Vagina (tissue), 2 donors: Measurements from ENCODE around the gene DPP10. TPM values are rescaled to one million over a fixed set of nuclear protein-coding genes. Genes with fewer than 3 reads are reported as not detected.

Source experiments
- DNase-seq, 2 donors: peaks; one replicate each; pipeline ENCODE4 v3.0.0-alpha.2; 2017; ENCODE audit errors: extremely low spot score in 2 of 2
- H3K27ac ChIP-seq: fragments of 200-600 bp; sonication (generic); one replicate; pipeline ENCODE4 v1.5.1; 2019
- H3K27me3 ChIP-seq: fragments of 200-600 bp; sonication (generic); one replicate; pipeline ENCODE4 v1.5.1; 2019
- H3K36me3 ChIP-seq, 2 donors: fragments of 200-600 bp; sonication (generic); one replicate each; pipeline ENCODE4 v1.5.1; 2017 to 2019
- H3K4me1 ChIP-seq: fragments of 200-600 bp; sonication (generic); one replicate; pipeline ENCODE4 v1.5.1; 2019
- H3K4me3 ChIP-seq, 2 donors: fragments of 200-600 bp; sonication (generic); 1 replicate in 1 of 2; 2 replicates in 1 of 2; pipeline ENCODE4 v1.5.1; 2016 to 2019
- H3K9me3 ChIP-seq: fragments of 200-600 bp; sonication (generic); one replicate; pipeline ENCODE4 v1.5.1; 2019
- CTCF ChIP-seq, 3 experiments: fragments of 450-650 bp in 2 of 3; fragments of 200-600 bp in 1 of 3; sonication (generic) in 1 of 3; IDR thresholded peaks; one replicate each; pipeline ENCODE4 v1.5.1; 2017 to 2019; ENCODE audit warnings: antibody characterized with exemption in 3 of 3, mild to moderate bottlenecking in 2 of 3, moderate library complexity in 2 of 3
- POLR2A ChIP-seq, 2 donors: fragments of 450-650 bp; IDR thresholded peaks; one replicate each; pipeline ENCODE4 v1.6.1; 2017; ENCODE audit warnings: antibody characterized with exemption in 2 of 2, mild to moderate bottlenecking in 2 of 2, moderate library complexity in 2 of 2
- POLR2AphosphoS5 ChIP-seq, 2 donors: sonication (generic); formaldehyde crosslinking; IDR thresholded peaks; one replicate each; pipeline ENCODE4 v1.9.0; 2017; ENCODE audit warnings: antibody characterized with exemption in 2 of 2, mild to moderate bottlenecking in 2 of 2, low read depth in 1 of 2; ENCODE audit not compliant: insufficient read depth in 1 of 2
- intact Hi-C: fragments of 100-400 bp; cut with DNase I; formaldehyde crosslinking; loops from one replicate; pipeline ENCODE4 v1.15.1; 2023
- total RNA-seq: library from RNA; depleted of rRNA; stranded (reverse); fragments of >200 nt; gene quantifications from one replicate; pipeline ENCODE4 v1.2.3, GENCODE V29; 2016

Gene DPP10
- total RNA-seq, 1 donor from 2014 or later, result not detected

GRCh38 chr2:115480741-115481140, 1038.3 kb downstream of the DPP10 start:
- Histone ChIP-seq H3K27me3 (no peaks in the 10 kb centered on the region), H3K9me3 (no peaks in the 10 kb centered on the region), H3K36me3 (no peaks in the 10 kb centered on the region), H3K4me3 (no peak overlapping the region), H3K27ac (no peak overlapping the region), H3K4me1 (no peaks in the 10 kb centered on the region)
- DNase-seq, result no peak
- intact Hi-C loops, result no loop called here
- no peak for TF ChIP-seq POLR2AphosphoS5 (IDR thresholded peaks at IDR 0.05; ENCODE audit: insufficient read depth in 1 of 2, low read depth in 1 of 2)
- no peak for TF ChIP-seq CTCF (IDR thresholded peaks at IDR 0.05)
- TF ChIP-seq POLR2A (IDR thresholded peaks at IDR 0.05), result no peak

DNA sequence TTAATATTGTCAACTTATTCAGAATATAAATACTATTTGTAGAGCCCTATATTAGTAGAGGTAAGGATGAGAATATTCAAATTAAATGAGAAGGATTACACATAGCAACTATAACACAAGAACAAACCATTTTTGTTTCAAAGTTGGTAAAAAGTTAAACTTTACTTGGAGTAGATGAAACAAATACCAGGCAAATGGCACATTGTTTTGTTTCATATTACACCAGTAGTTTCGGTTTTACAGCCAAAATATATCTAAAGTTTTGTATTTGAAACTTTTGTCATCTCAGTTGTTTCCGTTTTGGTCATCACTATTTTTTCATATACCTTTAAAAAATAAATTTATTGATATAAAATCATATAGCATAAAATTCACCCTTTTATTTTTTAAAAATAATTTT, 1039.4 kb downstream of the DPP10 start:
- Histone ChIP-seq H3K27ac (no peak overlapping the region), H3K4me1 (no peaks in the 10 kb centered on the region), H3K36me3 (no peaks in the 10 kb centered on the region), H3K4me3 (no peak overlapping the region), H3K27me3 (no peaks in the 10 kb centered on the region), H3K9me3 (no peaks in the 10 kb centered on the region)
- intact Hi-C loops, result no loop called here
- TF ChIP-seq POLR2A (IDR thresholded peaks at IDR 0.05) (no peak), CTCF (IDR thresholded peaks at IDR 0.05) (no peak), POLR2AphosphoS5 (IDR thresholded peaks at IDR 0.05; ENCODE audit: insufficient read depth in 1 of 2, low read depth in 1 of 2) (no peak)
- DNase-seq, result no peak

DNA sequence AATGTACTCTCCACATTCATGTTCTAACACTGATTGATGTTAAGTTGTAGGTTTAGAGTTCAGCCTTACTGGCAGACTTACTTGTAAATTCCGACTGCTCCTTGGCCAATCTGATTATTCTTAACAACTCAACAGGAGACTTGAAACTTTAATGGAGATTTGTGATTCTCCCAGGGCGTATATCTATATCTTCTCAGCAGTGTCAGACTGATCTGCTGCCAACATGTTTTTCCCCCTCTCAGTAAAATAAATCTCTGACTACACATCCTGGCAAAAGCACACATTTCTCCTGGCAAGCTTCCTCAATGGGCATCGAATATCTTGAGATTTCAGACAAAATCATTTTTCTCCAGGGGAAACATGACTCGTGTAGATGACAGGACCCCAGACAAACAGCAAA, 1041.2 kb downstream of the DPP10 start:
- no peaks in the 10 kb centered on the region for H3K27me3 ChIP-seq
- no peak for DNase-seq
- H3K27ac ChIP-seq, result no peak overlapping the region
- TF ChIP-seq CTCF (IDR thresholded peaks at IDR 0.05) (no peak), POLR2A (IDR thresholded peaks at IDR 0.05) (no peak), POLR2AphosphoS5 (IDR thresholded peaks at IDR 0.05; ENCODE audit: insufficient read depth in 1 of 2, low read depth in 1 of 2) (no peak)
- intact Hi-C loops, result no loop called here
- H3K9me3 ChIP-seq, result no peaks in the 10 kb centered on the region
- no peaks in the 10 kb centered on the region for H3K36me3 ChIP-seq
- no peak overlapping the region for H3K4me3 ChIP-seq
- no peaks in the 10 kb centered on the region for H3K4me1 ChIP-seq

DNA sequence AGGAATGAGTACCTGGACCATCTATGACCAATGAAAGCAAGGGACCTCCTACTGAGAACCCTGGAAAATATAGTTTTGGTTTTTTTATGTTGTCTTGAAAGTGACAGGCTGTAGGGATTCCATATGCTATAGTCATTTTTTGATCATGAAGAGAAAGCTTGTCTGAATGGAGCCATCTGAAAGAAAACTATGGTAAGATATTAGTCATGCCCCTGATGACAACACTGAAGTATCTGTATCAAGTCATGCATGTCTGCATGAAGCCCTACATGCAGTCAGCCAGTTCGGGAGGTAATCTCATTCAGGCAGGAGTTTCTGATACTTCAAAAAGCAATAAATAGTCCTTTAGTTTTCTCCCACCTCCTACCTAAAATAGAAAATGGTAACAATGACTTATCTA, 1042.0 kb downstream of the DPP10 start:
- Histone ChIP-seq H3K4me1 (no peaks in the 10 kb centered on the region), H3K27me3 (no peaks in the 10 kb centered on the region), H3K27ac (no peak overlapping the region), H3K9me3 (no peaks in the 10 kb centered on the region), H3K36me3 (no peaks in the 10 kb centered on the region), H3K4me3 (no peak overlapping the region)
- TF ChIP-seq POLR2AphosphoS5 (IDR thresholded peaks at IDR 0.05; ENCODE audit: insufficient read depth in 1 of 2, low read depth in 1 of 2) (no peak), POLR2A (IDR thresholded peaks at IDR 0.05) (no peak), CTCF (IDR thresholded peaks at IDR 0.05) (no peak)
- no peak for DNase-seq
- intact Hi-C loops, result no loop called here

GRCh38 chr2:115484983-115485382, 1042.5 kb downstream of the DPP10 start:
- TF ChIP-seq POLR2AphosphoS5 (IDR thresholded peaks at IDR 0.05; ENCODE audit: insufficient read depth in 1 of 2, low read depth in 1 of 2) (no peak), CTCF (IDR thresholded peaks at IDR 0.05) (no peak), POLR2A (IDR thresholded peaks at IDR 0.05) (no peak)
- H3K27ac ChIP-seq, result no peak overlapping the region
- H3K9me3 ChIP-seq, result no peaks in the 10 kb centered on the region
- no peak for DNase-seq
- H3K27me3 ChIP-seq, result no peaks in the 10 kb centered on the region
- no peaks in the 10 kb centered on the region for H3K36me3 ChIP-seq
- intact Hi-C loops, result no loop called here
- H3K4me1 ChIP-seq, result no peaks in the 10 kb centered on the region
- no peak overlapping the region for H3K4me3 ChIP-seq
